ENCODE results near the gene SORCS2.
A peak's percentile ranks its signal among the peaks of the same experiment; 100 is the strongest.

The SORCS2 gene

GRCh38 chr4:7766661-7767345 is 574.5 kb downstream of the SORCS2 start:
- DNase-seq (ENCODE audit: low read depth), result no peak

DNA sequence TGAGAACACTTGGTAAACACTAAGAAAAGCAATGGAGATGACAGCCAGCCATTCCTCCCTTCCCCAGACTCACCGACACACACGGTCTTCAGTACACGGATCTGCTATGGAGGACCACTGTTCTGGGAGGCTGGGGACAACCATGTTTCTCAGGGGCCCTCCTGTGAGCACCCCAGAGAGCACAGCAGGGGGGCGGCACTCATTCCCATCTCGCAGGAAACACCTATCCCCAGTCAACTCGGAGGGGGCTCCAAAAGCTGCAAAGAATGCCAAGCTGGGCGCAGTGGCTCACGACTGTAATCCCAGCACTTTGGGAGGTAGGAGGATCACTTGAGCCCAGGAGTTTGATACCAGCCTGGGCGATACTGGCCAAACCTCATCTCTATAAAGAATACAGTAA is 575.2 kb downstream of the SORCS2 start:
- DNase-seq (ENCODE audit: low read depth), result no peak

- no peak for DNase-seq (ENCODE audit: low read depth)
Measured at GRCh38 chr4:7767966-7768365, 575.6 kb downstream of the SORCS2 start.

- no peak for DNase-seq (ENCODE audit: low read depth)
Measured at GRCh38 chr4:7768736-7769135, 576.4 kb downstream of the SORCS2 start.

DNA sequence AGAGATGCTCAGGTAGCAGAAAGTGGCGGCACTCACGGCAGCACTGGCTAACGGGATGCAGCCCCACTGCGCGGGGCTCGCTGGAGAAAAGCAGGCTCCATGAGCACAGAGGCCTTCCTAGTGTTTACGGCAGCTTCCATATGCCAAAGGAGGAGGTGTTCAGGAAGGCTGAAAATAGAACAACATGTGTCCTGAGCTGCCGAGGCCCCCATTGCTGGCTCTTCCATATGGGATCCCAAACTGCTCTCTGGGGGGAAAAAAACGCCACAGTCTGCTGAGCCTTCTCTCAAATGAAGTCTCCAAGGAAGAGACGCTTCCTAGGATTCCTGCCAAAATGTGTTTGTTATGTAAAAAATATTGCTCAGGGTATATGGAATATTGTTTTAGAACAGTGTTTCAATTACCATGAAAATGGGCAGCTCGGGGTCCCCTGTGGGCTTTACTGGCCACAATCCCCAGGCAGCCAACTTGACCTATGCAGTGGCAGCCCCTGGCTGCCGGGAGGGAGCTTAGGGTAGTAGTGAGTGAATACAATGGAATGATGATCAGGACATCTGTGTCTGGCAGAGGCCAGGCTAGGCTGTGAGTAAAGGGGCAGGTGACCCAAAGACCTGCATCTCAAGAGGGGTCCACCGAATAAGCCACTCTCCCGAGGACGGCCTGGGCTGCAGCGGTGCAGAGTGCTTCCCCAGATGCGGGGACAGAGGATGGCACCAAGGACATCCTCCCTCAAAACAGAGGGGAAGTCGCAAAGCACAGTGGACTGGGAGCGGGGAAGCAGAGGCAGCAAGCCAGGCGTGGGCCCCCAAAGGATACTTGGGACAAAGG is 577.3 kb downstream of the SORCS2 start:
- no peak for DNase-seq (ENCODE audit: low read depth)

DNA sequence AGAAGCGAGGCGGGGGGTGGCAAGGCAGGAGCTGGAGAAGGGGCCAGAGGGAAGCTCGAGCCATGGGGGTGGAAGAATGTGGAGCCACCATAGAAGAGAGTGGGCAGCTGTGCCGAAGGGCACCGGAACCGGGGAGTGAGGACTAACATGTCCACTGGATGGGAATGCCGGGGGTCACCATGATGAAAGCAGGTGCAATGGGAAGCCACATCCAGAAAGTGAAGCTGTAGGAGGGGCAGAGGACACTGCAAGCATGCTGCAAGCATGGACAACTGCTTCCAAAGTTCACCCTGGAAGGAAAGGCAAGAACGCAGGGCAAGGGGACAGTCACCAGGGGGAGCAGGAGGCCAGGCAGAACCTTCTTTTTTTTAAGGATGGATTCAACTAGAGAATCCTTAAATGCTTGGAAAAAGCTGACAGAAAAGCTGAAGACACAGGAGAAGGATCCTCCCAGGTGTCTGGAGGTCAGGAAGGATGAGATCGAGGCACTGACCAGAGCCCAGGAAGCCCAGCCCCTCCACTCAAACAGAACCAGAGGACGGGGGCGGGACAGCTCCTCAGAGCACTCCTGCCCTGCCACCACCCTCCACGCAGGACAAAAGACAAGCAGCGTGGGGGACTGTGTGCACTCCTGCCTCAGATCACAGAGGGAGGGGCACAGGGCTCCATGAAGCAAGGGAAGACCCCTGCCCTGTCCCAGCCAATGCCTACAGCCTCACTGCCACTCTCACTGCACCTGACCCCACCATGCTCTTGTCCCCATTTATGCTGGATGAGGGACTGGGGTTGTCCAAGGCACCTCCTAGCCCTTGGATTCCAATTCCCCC is 578.1 kb downstream of the SORCS2 start:
- no peak for DNase-seq (ENCODE audit: low read depth)

GRCh38 chr4:7771056-7771455 is 578.7 kb downstream of the SORCS2 start:
- DNase-seq (ENCODE audit: low read depth), result peak; percentile 57

- no peak for DNase-seq (ENCODE audit: low read depth)
Measured at GRCh38 chr4:7771541-7772507, 579.5 kb downstream of the SORCS2 start.

DNA sequence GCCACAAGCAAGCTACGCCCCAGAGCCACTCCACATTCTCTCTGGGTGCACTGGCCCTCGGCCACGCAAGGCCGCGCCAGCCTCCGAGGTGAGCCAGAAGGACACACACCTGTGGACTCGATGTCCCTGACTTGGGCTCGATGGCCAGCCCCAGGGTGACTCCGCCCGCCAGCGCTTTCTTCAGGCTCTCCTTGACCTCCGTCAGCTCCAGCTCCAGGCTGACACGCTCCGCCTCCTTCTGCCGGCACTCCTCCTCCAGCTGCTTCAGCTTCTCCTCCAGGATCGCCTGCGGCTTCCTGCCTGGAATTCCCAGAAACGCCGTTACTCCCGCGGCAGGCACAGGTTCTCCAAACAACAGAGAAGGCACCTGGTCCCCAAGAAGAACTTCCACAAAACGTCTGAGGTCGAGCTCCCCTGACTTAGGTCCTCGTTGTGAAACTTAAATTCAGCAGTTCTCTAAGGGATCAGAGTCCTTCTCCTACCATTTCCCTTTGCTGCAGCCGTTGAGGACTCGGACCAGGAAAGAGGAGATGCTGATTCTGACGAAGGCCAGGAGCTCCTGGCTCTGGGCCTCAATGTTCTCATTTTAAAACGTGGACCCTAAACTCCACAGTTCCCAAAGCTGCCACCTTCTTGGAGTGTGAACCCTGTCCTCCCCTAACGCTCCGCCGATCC is 580.5 kb downstream of the SORCS2 start:
- no peak for DNase-seq (ENCODE audit: low read depth)

DNA sequence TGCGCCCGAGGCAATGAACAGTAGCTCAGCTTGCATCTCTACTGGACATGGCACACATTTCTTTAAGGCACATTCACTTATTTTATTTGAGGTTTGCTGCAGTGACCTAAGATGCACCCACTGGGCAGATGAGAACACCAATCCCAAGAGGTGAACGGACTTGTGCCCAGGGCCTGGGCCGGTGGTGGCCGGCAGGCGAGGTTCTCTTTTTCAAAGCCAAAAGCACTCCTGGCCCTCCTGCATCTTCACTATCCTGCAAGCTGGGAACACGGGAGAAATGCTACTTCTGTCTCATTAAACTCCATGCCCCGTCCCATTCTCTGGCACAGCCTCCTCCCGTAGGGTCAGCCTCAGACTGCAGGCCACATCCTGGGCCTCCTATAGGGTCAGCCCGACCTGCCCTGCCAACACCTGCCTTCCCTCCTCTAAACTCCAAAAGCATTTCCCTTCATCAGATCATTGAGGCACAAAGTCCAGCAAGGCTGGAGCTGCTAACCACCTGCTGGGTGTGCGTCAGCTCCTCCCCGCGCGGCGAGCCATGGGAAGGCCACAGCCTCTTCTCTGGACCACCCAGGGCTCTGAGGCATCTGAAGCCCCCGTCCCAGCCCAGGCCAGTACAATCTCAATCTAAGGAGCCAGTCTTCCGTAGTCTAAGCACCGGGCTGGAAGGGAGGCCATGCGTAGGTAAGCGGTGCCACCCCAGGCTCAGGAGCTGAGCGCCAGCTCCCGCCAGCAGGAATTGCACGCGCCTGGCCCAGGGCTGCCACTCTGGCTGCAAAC is 581.3 kb downstream of the SORCS2 start:
- no peak for DNase-seq (ENCODE audit: low read depth)

- DNase-seq (ENCODE audit: low read depth), result no peak
Measured at GRCh38 chr4:7774301-7775294, 582.3 kb downstream of the SORCS2 start.

DNA sequence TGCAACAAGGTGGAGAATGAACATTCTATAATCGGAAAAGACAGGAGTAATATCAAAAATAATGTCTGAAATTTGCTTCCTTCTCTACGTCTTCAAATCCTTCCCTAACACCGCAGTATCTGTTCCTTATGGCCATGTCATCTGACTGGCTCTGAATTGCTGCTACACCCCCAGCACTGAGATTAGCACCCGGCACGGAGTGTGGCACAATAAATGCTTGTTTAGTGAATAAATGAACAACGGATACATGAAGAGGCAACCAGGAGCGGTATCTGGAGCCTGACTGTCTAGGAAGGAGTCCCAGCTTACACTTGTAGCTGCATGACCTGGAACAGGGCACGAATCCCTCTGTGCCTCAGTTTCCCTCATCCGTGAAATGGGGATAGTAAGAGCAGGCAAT is 583.1 kb downstream of the SORCS2 start:
- DNase-seq (ENCODE audit: low read depth), result no peak

DNA sequence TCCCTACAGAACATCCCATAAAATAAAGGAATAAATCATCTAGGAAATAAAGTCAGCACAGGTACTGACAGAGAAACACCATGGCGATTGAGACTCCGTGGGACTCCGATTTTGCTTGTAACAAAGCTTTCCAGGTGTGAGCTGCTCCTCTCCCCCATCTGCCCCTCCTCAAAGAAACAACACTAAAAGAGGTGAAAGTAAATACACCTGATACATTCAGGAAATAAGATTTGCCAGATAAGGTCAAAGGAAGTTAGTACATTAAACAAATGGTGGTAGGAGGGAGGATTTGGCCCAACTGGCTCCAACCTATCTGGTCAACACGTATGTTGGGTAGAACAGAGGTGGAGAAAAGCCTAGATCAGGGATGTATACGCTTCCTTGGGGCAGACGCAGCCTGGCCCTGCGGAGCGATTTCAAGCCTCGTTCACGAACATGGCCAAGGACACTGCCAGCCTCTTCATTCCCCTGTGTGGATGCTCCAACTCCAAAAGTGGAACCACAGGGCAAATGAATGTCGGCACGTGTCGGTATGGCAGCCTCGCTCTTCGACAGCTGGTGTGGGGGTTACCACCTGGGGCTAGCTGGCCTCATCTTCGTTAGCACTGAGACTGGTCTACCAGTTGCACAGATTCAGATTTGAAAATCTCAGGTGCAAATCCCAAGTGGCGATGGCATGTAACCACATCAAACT is 584.8 kb downstream of the SORCS2 start:
- DNase-seq (ENCODE audit: low read depth), result no peak

GRCh38 chr4:7777871-7778509 is 585.7 kb downstream of the SORCS2 start:
- DNase-seq (ENCODE audit: low read depth), result no peak

GRCh38 chr4:7778510-7779431 is 586.4 kb downstream of the SORCS2 start:
- no peak for DNase-seq (ENCODE audit: low read depth)

GRCh38 chr4:7779432-7779768 is 587.1 kb downstream of the SORCS2 start:
- DNase-seq (ENCODE audit: low read depth), result no peak
